GM21515 (cell line): ENCODE data around the gene PABPC4L.
"Not testable (repeated sequence)": the region's sequence is repeated elsewhere in the genome, so short reads cannot be mapped to it uniquely, and the experiment has no call there.

Experiments used
- ATAC-seq: cut with Tn5 transposase; IDR thresholded peaks from one replicate; pipeline ENCODE4 v1.9.1; 2021; ENCODE audit not compliant: unreplicated experiment

Gene PABPC4L

GRCh38 chr4:134201216-134202161, at the start of gene PABPC4L:
Gene PABPC4L, minus strand, starts transcription at chr4:134201789. Its CDS starts 770 bp downstream, at chr4:134201019.
- ATAC-seq: no peak

DNA sequence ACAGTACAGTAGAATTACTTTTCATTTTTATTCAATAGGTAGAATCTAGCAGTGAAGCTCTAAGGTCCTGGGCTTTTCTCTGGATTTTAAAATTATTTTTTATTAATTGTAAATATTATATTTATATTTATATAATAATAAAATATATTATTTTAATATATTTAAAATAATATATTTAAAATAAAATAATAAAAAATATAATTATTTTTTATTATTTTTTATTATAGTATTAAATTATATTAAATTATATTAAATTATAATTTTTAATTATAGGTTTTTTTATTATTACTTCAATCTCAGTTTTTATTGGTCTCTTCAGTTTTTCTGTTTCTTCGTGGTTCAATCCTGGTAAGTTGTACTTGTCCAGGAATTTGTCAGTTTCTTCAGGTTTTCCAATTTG, 49.7 kb upstream of the PABPC4L start:
- ATAC-seq: no peak

- no peak for ATAC-seq
These were observed 42.4 kb upstream of the PABPC4L start for GRCh38 chr4:134243742-134244713.

DNA sequence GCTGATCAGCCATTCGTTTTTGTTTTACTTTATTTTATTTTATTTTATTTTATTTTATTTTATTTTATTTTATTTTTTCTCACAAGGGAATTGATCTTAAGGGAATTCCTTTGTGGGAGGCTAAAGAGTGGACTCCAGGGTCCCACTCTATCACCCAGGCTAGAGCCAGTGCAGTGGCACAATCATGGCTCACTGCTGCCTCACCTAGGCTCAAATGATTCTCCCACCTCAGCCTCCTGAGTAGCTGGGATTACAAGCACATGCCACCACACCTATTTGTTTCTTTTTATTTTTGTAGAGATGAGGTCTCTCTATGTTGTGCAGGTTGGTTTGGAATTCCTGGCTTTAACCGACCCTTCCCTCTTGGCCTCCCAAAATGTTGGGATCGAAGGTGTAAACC, 17.5 kb upstream of the PABPC4L start:
- no peak for ATAC-seq

DNA sequence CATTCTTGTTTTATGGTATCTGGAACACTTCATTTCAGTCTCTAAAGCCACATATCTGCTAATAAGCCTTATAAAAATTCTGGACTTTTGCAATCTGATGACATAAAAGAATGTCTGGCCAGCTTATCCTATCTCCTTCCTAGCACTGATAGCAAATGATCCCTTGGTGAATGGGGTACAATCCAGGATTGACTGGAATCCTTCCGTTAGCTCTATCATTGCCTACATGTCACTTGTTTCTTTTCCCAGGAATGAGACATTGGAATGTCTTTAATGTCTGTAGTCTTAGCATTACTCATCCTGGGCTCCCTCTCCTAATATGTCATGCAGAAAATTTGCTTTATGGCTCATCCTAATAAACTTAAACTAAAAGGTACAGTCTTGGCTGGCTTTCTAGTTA, 14.8 kb upstream of the PABPC4L start:
- ATAC-seq: no peak

DNA sequence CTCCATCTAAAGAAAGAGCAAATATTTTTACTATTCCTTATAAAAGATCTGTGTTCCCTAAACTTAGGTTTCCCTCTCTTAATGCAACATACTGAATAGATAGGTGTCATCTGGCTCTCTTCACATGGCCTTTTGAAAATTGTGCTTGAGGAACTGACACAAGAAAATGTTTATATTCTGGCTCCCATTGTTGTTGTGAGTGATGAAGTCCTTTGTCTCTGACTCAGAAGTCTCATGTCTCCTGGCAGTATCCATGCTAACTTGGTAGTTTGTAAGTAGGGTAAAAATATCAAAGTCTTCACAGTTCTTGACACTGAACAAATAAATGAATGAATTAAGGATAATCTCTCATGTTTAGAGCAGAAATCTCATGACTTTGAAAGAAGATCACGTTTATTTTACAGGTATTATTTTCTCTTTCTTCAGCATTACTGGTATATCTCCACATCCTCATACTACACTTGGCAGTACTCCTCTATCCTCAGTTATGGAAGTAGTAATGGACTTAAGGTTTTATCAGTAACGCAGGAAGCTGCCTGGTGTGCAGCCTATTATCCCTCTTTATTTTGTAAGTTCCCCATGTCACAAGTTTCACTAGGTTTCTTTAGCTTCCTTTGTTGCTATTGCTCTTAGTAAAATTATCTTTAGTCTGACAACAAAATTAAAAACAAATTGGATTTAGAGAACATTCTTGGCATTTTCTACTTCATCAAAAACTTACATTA, 14.2 kb upstream of the PABPC4L start:
- no peak for ATAC-seq

DNA sequence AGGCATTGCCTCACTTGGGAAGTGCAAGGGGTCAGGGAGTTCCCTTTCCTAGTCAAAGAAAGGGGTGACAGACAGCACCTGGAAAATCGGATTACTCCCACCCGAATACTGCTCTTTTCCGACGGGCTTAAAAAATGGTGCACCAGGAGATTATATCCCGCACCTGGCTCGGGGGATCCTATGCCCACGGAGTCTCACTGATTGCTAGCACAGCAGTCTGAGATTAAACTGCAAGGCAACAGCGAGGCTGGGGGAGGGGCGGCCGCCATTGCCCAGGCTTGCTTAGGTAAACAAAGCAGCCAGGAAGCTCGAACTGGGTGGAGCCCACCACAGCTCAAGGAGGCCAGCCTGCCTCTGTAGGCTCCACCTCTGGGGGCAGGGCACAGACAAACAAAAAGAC, 6.4 kb upstream of the PABPC4L start:
- not testable (repeated sequence) for ATAC-seq

DNA sequence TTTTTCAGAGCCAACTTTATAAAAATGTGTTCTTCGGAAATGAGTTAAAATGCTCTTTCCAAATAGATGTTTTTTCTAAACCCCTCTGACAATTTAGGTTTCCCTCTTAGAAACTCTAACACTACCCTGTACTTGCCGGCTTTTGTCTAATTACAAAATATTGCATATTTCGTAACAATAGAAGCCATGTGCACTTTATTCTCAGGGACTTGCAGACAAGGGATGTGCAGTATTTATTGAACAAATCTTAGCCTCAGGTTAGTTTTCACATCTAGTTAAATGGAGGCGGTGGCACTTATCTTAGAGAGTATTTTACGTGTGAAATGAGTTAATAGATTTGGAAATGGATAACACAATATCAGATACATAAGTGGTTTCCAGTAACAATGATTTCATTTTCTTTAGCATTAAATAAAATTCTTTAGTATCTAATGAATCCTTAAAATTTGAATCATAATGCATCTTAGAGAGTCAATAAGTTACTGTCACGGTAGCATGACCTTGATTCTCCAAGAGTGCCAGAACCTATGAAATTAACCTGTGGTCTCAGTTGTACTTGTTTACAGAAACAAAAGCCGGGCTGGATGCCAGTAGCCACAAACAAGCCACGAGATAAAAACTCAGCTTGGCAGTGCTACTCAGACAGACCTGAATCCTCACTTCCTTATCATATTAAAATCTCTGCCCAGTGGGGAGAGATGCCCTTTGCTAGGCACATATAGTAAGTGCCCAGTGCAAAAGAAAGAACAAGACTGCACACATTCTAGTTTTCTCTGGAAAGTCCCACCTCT, 772 bp upstream of the PABPC4L start:
- no peak for ATAC-seq

GRCh38 chr4:134200811-134201215, 776 bp downstream of the PABPC4L start:
- no peak for ATAC-seq

GRCh38 chr4:134189949-134190348, 11.6 kb downstream of the PABPC4L start:
- ATAC-seq: no peak

DNA sequence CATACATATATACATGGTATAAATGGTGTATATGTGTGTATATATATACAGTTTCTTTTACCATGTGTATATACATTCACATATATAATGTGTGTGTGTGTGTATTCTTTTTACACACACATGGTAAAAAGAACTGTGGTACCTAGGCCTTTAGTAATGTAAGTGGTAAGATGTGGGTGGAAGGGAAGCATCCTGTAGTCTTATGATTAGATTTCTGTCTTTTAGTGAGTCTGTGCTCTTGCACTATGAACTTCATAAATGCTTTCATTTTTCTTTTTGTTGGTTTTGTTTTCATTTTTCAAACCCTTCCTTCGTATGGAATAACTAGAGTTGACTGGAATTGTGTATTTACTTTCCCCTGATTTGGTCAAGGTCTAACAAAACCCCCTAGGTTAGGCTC, 12.1 kb downstream of the PABPC4L start:
- ATAC-seq: no peak

DNA sequence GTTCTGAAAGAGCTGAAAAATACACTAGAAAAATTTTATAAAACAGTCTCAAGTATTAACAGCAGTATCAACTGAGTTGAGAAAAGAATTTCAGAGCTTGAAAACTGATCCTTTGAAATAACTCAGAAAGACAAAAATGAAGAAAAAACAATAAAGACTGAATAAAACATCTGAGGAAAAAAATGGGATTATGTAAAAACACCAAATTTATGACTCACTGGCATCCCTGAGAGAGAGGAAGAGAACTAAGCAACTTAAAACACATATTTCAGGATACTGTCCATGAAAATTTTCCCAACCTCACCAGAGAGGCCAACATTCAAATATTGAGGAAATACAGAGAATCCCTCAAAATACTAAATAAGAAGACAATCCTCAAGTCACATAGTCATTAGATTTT, 22.9 kb downstream of the PABPC4L start:
- no peak for ATAC-seq

DNA sequence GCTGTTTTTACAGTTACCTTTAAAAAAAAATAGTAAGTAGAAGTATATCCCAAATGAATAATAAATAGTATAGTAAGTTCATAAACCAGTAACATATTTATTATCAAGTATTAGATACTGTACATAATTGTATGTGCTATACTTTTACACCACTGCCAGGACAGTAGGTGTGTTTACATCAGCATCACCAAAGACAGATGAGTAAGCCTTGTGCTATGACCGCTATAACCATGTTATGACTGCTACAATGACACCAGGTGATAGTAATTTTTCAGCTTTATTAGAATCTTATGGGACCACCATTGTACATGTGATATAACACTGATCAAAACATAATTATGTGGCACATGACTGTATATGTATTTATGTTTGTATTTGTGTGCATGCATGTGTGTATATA, 27.3 kb downstream of the PABPC4L start:
- ATAC-seq: no peak

DNA sequence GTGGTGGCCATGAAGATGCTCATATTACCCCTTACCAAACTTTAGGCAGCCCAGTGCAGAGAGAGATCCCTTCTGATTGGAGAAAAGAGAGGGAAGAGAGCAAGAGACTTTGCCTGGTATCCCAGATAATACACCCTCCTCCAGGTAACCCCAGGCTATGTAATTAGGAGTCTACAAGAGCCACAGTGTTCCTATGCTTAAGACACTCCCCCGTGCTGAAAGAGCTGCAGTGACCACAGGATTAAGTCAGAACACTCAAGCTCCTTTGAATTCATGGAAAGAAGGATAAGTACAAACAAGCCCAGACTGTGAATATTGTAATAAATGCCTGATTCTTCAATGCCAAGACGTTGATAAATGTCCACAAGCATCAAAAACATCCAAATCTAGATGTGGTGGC, 41.4 kb downstream of the PABPC4L start:
- no peak for ATAC-seq

GRCh38 chr4:134154097-134154496, 47.5 kb downstream of the PABPC4L start:
- no peak for ATAC-seq

DNA sequence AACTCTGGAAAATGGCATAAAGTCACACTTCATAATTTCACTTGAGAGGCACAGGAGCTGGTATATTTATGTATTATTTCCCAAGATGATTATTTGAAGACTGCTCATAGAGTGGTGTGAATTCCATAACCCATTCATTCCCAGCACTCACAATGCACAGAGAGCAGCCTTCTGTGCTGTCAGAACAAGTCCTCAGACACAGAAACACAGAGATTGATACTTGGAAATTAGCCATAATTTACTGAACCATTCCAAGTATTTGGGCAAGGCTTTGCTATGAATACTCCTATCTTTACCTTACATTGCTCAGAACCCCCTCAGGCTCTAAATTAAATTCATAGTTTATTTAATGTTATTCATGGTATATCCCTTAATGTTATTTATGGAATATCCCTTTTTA, 53.6 kb downstream of the PABPC4L start:
- no peak for ATAC-seq
